ENCODE measurements around the gene CST4.

GRCh38 chr20:23702021-23702420, 13.2 kb upstream of the CST4 start:
- TF ChIP-seq CTCF (IDR thresholded peaks at IDR 0.05 in 8 of 11, conservative IDR thresholded peaks at IDR 0.05 in 3 of 11) (no peak), POLR2A (IDR thresholded peaks at IDR 0.05) (no peak), POLR2AphosphoS5 (IDR thresholded peaks at IDR 0.05) (no peak)
